ENCODE data around the gene EVI2B.
"Not testable (repeated sequence)": the region's sequence is repeated elsewhere in the genome, so short reads cannot be mapped to it uniquely, and the experiment has no call there.

- TF ChIP-seq CTCF (IDR thresholded peaks at IDR 0.05 in 4 of 5, conservative IDR thresholded peaks at IDR 0.05 in 1 of 5); POLR2A (IDR thresholded peaks at IDR 0.05): not testable (repeated sequence)
Measured at GRCh38 chr17:31287932-31288331, 25.9 kb downstream of the EVI2B start.
